AG04450 (cell line): ENCODE results near the gene RAMP3. TPM values are rescaled to one million over a fixed set of nuclear protein-coding genes. Genes with fewer than 3 reads are reported as not detected.

ENCODE experiments used
- CTCF ChIA-PET: fragments of 300-600, 350-600 bp; formaldehyde crosslinking; extraction: SDS; loops from one replicate; lab custom pipeline; 2022; ENCODE audit warnings: antibody characterized with exemption, inconsistent platforms; lab: Charles Lee
- POLR2A ChIA-PET: fragments of 350-600 bp; formaldehyde crosslinking; extraction: SDS; loops from one replicate; lab custom pipeline; 2021; ENCODE audit warnings: antibody characterized with exemption, inconsistent platforms; lab: Yijun Ruan, JAX
- DNase-seq: peaks from one replicate; pipeline ENCODE4 v3.0.0-alpha.2; 2011; ENCODE audit warnings: low read depth, low spot score
- H3K27ac ChIP-seq: one replicate; pipeline ENCODE4 v1.5.1; 2012; ENCODE audit warnings: low read depth, low read length, control low read depth
- H3K27me3 ChIP-seq: one replicate; pipeline ENCODE4 v1.6.0; 2012; ENCODE audit warnings: low read length; ENCODE audit not compliant: control insufficient read depth, insufficient read depth
- H3K4me3 ChIP-seq: 2 replicates; pipeline ENCODE4 v1.5.1; 2011; ENCODE audit warnings: mild to moderate bottlenecking, low read depth, low read length, control low read depth
- H3K9me3 ChIP-seq: 2 replicates; pipeline ENCODE4 v1.5.1; 2012; ENCODE audit warnings: low read length; ENCODE audit not compliant: control insufficient read depth, insufficient read depth
- polyA plus RNA-seq: library from polyadenylated mRNA; depleted of rRNA; stranded (reverse); fragments of >200 nt; gene quantifications from 2 replicates; pipeline ENCODE4 v1.2.3, GENCODE V29; 2011
- TF ChIP-seq, protein P1 (sequence below): IDR thresholded peaks from 2 replicates; pipeline ENCODE4 v1.5.1; 2011; ENCODE audit warnings: low read depth, low read length, control low read depth, inconsistent platforms

The RAMP3 gene
- polyA plus RNA-seq, 1 experiment, result not detected

DNA sequence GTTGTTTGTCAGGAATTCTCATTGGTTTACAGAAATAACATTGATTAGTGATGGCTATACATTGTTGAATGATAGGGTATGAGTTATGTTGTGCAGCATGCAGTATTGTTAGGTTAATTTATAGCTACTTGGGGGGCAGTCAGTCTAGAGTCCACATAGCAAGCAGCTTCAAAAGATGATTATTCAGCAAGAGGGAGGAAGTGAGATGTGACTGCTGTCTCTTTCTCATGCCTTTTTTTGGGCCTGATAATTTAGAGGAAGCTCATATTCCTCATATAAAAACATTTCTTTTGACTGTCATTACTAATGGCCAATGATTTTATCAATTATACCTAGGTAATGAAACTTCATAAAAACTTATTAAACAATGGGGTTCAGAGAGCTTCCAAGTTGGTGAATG, 42.7 kb upstream of the RAMP3 start:
- TF ChIP-seq, protein P1, sequence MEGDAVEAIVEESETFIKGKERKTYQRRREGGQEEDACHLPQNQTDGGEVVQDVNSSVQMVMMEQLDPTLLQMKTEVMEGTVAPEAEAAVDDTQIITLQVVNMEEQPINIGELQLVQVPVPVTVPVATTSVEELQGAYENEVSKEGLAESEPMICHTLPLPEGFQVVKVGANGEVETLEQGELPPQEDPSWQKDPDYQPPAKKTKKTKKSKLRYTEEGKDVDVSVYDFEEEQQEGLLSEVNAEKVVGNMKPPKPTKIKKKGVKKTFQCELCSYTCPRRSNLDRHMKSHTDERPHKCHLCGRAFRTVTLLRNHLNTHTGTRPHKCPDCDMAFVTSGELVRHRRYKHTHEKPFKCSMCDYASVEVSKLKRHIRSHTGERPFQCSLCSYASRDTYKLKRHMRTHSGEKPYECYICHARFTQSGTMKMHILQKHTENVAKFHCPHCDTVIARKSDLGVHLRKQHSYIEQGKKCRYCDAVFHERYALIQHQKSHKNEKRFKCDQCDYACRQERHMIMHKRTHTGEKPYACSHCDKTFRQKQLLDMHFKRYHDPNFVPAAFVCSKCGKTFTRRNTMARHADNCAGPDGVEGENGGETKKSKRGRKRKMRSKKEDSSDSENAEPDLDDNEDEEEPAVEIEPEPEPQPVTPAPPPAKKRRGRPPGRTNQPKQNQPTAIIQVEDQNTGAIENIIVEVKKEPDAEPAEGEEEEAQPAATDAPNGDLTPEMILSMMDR, result no peak
- ChIA-PET POLR2A (no interaction called here), CTCF (interaction anchor here (1.0 to 4.2 kb wide), 3 partner anchors 21 to 233 kb away, joined by 3 to 16 read pairs (median 4); no protein-coding TSS in a partner anchor)
- Histone ChIP-seq H3K4me3 (no peak overlapping the region), H3K9me3 (no peaks in the 10 kb centered on the region; the same call in 1 of the 2 replicates), H3K27me3 (peaks cover 27% of the 10 kb centered on the region), H3K27ac (no peak overlapping the region)
- DNase-seq, result no peak

DNA sequence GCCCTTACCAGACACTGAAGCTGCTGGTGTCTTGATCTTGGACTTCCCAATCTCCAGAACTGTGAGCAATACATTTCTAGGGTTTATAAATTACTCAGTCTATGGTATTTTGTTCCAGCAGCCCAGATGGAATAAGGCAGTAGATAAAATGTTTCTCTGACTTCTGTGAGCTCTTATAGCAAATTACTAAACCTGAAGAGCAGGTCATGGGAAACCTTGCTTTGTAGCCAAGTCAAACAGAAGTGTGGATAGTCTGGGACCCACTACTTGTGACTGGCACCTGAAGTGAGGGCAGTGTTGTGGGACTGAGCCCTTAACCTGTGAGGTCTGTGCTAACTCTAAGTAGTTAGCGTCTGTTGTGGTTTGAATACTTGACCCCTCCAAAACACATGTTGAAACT, 41.5 kb upstream of the RAMP3 start:
- no peaks in the 10 kb centered on the region; the same call in 1 of the 2 replicates for H3K9me3 ChIP-seq
- ChIA-PET CTCF (interaction anchor here (4.2 kb wide), 1 partner anchor 20 kb away, joined by 16 read pairs; no protein-coding TSS in a partner anchor), POLR2A (no interaction called here)
- no peak overlapping the region for H3K27ac ChIP-seq
- TF ChIP-seq, protein P1, result no peak
- H3K27me3 ChIP-seq, result peaks cover 31% of the 10 kb centered on the region
- no peak for DNase-seq
- H3K4me3 ChIP-seq, result no peak overlapping the region

DNA sequence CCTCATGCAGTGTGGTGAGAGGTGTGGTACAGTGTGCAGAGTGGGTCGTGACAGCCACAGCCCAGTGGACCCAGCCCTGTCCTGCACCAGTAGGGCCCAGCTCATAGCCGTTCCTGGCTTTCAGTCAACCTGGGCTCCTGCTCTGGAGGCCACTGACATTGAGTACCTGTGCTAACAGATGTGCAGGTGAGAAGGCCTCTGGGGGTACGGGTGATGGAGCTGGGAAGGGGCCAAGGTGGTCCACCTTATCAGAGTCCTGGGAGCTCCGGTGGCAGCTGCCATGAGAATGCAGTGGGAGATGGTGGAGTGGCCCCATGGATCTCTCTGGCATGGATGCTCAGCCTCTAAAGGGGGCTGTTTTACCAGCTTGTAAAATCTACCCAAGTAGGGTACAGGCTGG, 40.0 kb upstream of the RAMP3 start:
- peaks cover 36% of the 10 kb centered on the region for H3K27me3 ChIP-seq
- TF ChIP-seq, protein P1, result no peak
- H3K9me3 ChIP-seq, result no peaks in the 10 kb centered on the region
- no peak overlapping the region for H3K4me3 ChIP-seq
- no peak for DNase-seq
- POLR2A ChIA-PET, result interaction anchor here (0.6 kb wide), 1 partner anchor 314 kb away, joined by 4 read pairs; no protein-coding TSS in a partner anchor
- no peak overlapping the region for H3K27ac ChIP-seq
- CTCF ChIA-PET, result interaction anchor here (4.2 kb wide), 1 partner anchor 19 kb away, joined by 16 read pairs; no protein-coding TSS in a partner anchor

DNA sequence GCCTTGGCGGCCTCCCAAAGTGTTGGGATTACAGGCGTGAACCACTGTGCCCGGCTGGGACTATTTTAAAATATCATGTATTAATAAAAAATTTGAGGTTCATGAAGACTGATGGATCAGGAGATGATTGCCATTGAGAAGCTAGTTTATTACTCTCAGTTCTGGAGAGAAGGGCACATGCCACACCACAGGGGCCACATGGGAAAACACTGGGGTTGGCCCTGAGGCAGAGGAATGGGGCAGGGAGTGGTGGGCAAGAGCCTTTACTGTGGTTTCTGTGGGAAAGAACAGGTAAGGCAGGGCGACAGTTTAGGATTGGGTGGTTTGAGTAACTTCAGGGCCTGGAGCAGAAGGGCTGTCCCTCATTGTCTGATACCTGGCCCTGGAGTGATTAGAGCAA, 39.3 kb upstream of the RAMP3 start:
- Histone ChIP-seq H3K4me3 (no peak overlapping the region), H3K27ac (no peak overlapping the region), H3K9me3 (no peaks in the 10 kb centered on the region), H3K27me3 (peaks cover 36% of the 10 kb centered on the region)
- ChIA-PET POLR2A (no interaction called here), CTCF (interaction anchor here (4.2 kb wide), 1 partner anchor 18 kb away, joined by 16 read pairs; no protein-coding TSS in a partner anchor)
- TF ChIP-seq, protein P1, result no peak
- DNase-seq, result no peak

DNA sequence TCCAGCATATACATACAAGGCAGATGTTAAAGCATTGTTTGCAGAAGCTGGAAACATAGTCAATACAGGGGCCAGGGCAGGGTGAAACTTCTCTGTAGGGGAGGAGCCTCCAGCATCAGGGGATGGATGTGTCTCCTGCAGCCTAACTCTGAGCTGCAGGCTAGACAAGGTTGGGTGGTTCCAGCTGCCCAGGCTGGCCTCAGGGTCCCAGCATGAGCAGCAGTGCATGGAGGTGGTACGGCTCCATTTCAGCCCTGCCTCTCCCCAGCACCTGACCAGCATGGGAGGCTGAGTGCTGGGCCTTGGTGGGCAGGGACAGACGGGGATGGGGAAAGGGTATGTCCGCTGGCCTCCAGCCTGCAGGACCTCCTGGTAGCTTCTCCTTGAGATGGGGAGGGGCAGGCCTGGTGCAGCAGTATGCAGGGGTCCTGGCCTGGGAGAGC, 38.7 kb upstream of the RAMP3 start:
- no peak overlapping the region for H3K27ac ChIP-seq
- no peak for DNase-seq
- POLR2A ChIA-PET, result no interaction called here
- TF ChIP-seq, protein P1, result no peak
- peaks cover 36% of the 10 kb centered on the region for H3K27me3 ChIP-seq
- no peaks in the 10 kb centered on the region for H3K9me3 ChIP-seq
- CTCF ChIA-PET, result no interaction called here
- H3K4me3 ChIP-seq, result no peak overlapping the region
